H1 (cell line): ENCODE measurements around the gene KAZALD1. TPM values are rescaled to one million over a fixed set of nuclear protein-coding genes. Genes with fewer than 3 reads are reported as not detected.

Source experiments
- CTCF ChIA-PET: fragments of 300-600 bp; sonication (Branson Sonifier 250); formaldehyde crosslinking; loops from one replicate; lab custom pipeline; 2021; ENCODE audit not compliant: partially characterized antibody; lab: Charles Lee
- POLR2A ChIA-PET: fragments of 300-600 bp; sonication (Branson Sonifier 250); formaldehyde crosslinking; loops from one replicate; lab custom pipeline; 2021; ENCODE audit warnings: inconsistent platforms; ENCODE audit not compliant: partially characterized antibody; lab: Charles Lee
- DNase-seq, 2 experiments: peaks; one replicate each; pipeline versions ENCODE4 v3.0.0 to v3.0.0-alpha.2; 2010 to 2022; ENCODE audit warnings: low spot score in 2 of 2, low read depth in 1 of 2, mixed read lengths in 1 of 2
- FAIRE-seq: peaks from 2 replicates; lab custom pipeline; 2011; peaks lifted over from hg19 to GRCh38; lab: Jason Lieb, UNC
- H2AFZ ChIP-seq: 2 replicates; pipeline ENCODE4 v1.8.1; 2012; ENCODE audit warnings: low read length, inconsistent platforms
- H2AK5ac ChIP-seq: 2 replicates; pipeline ENCODE4 v1.6.1; 2013; ENCODE audit warnings: low read depth, low read length
- H2BK120ac ChIP-seq: replicated peaks from 2 replicates; pipeline ENCODE3; 2013; ENCODE audit warnings: low read depth, low read length, inconsistent platforms
- H2BK12ac ChIP-seq: 2 replicates; pipeline ENCODE4 v1.6.1; 2013; ENCODE audit warnings: low read depth, low read length
- H2BK15ac ChIP-seq: 2 replicates; pipeline ENCODE4 v1.6.1; 2013; ENCODE audit warnings: low read length
- H2BK20ac ChIP-seq: 2 replicates; pipeline ENCODE4 v1.6.1; 2013; ENCODE audit warnings: low read length
- H2BK5ac ChIP-seq: 2 replicates; pipeline ENCODE4 v1.6.1; 2013; ENCODE audit warnings: low read depth, low read length
- H3K14ac ChIP-seq: 2 replicates; pipeline ENCODE4 v1.6.1; 2013; ENCODE audit warnings: inconsistent platforms; ENCODE audit not compliant: insufficient read length
- H3K18ac ChIP-seq: 2 replicates; pipeline ENCODE4 v1.6.1; 2013; ENCODE audit warnings: low read length; ENCODE audit errors: extremely low read depth
- H3K23ac ChIP-seq: 2 replicates; pipeline ENCODE4 v1.6.1; 2013; ENCODE audit warnings: inconsistent platforms; ENCODE audit not compliant: insufficient read length
- H3K23me2 ChIP-seq: 2 replicates; pipeline ENCODE4 v1.6.1; 2013; ENCODE audit warnings: low read depth, low read length
- H3K27ac ChIP-seq: 2 replicates; pipeline ENCODE4 v1.6.1; 2011; ENCODE audit warnings: low read depth, low read length, inconsistent platforms
- H3K27me3 ChIP-seq, 4 experiments: replicated peaks in 1 of 4; 1 replicate in 1 of 4; 2 replicates in 3 of 4; pipeline versions ENCODE4 v1.6.1 to v1.8.1; 2011 to 2013; ENCODE audit warnings: low read length in 3 of 4, mild to moderate bottlenecking in 3 of 4, inconsistent platforms in 2 of 4, mixed read lengths in 2 of 4, moderate library complexity in 1 of 4; ENCODE audit not compliant: control insufficient read depth in 3 of 4, insufficient read depth in 3 of 4; ENCODE audit errors: extremely low read depth in 1 of 4
- H3K36me3 ChIP-seq, 4 experiments: 2 replicates each; pipeline versions ENCODE4 v1.6.1 to v1.8.1; 2011 to 2013; ENCODE audit warnings: mild to moderate bottlenecking in 4 of 4, low read length in 3 of 4, moderate library complexity in 2 of 4, control low read depth in 1 of 4, inconsistent platforms in 1 of 4; ENCODE audit not compliant: insufficient read depth in 4 of 4, control insufficient read depth in 2 of 4
- H3K4ac ChIP-seq: replicated peaks from 2 replicates; pipeline ENCODE3; 2013; ENCODE audit warnings: low read length, low read depth, mixed read lengths, inconsistent platforms; ENCODE audit not compliant: insufficient read length
- H3K4me1 ChIP-seq, 4 experiments: replicated peaks in 1 of 4; 1 replicate in 1 of 4; 2 replicates in 3 of 4; pipeline versions ENCODE4 v1.6.1 to v1.8.1; 2011 to 2013; ENCODE audit warnings: low read length in 3 of 4, inconsistent platforms in 2 of 4, mixed read lengths in 1 of 4; ENCODE audit not compliant: insufficient read depth in 4 of 4, control insufficient read depth in 3 of 4
- H3K4me2 ChIP-seq, 2 experiments: 2 replicates each; pipeline versions ENCODE4 v1.6.1 to v1.8.1; 2011 to 2013; ENCODE audit warnings: low read depth in 2 of 2, low read length in 2 of 2, control low read depth in 1 of 2, inconsistent platforms in 1 of 2, mild to moderate bottlenecking in 1 of 2; ENCODE audit not compliant: insufficient read depth in 1 of 2
- H3K4me3 ChIP-seq, 4 experiments: fragments of 200-600, 300-600 bp in 1 of 4; sonication (generic), shearing (Covaris generic), sonication (Bioruptor Twin) in 1 of 4; 2 replicates each; pipeline versions ENCODE4 v1.5.1 to v1.8.1; 2011 to 2016; ENCODE audit warnings: low read length in 4 of 4, low read depth in 3 of 4, control low read depth in 2 of 4, inconsistent platforms in 2 of 4, mild to moderate bottlenecking in 2 of 4, mixed read lengths in 1 of 4, moderate library complexity in 1 of 4; ENCODE audit not compliant: insufficient read depth in 2 of 4; ENCODE audit errors: extremely low read depth in 1 of 4
- H3K56ac ChIP-seq: replicated peaks from 2 replicates; pipeline ENCODE3; 2013; ENCODE audit warnings: low read depth, mild to moderate bottlenecking, mixed read lengths, low read length, inconsistent platforms; ENCODE audit not compliant: insufficient read length
- H3K79me1 ChIP-seq: 2 replicates; pipeline ENCODE4 v1.6.1; 2013; ENCODE audit warnings: low read depth, low read length, control low read depth
- H3K79me2 ChIP-seq, 2 experiments: 2 replicates each; pipeline versions ENCODE4 v1.6.1 to v1.8.1; 2012 to 2013; ENCODE audit warnings: low read length in 2 of 2, mild to moderate bottlenecking in 2 of 2, inconsistent platforms in 1 of 2; ENCODE audit not compliant: insufficient read depth in 2 of 2, control insufficient read depth in 1 of 2
- H3K9ac ChIP-seq, 4 experiments: replicated peaks in 1 of 4; 1 replicate in 1 of 4; 2 replicates in 3 of 4; pipeline versions ENCODE4 v1.6.1 to v1.8.1; 2011 to 2013; ENCODE audit warnings: low read depth in 3 of 4, low read length in 3 of 4, control low read depth in 2 of 4, mild to moderate bottlenecking in 2 of 4, moderate library complexity in 2 of 4, inconsistent platforms in 1 of 4; ENCODE audit errors: extremely low read depth in 1 of 4
- H3K9me3 ChIP-seq, 2 experiments: 2 replicates each; pipeline versions ENCODE4 v1.6.1 to v1.8.1; 2012 to 2013; ENCODE audit warnings: mild to moderate bottlenecking in 2 of 2, moderate library complexity in 2 of 2, control low read depth in 1 of 2, inconsistent platforms in 1 of 2, low read depth in 1 of 2, low read length in 1 of 2, mixed read lengths in 1 of 2; ENCODE audit not compliant: insufficient read depth in 2 of 2
- H4K20me1 ChIP-seq, 2 experiments: replicated peaks in 1 of 2; 2 replicates each; pipeline versions ENCODE3 to v1.8.1; 2011 to 2013; ENCODE audit warnings: inconsistent platforms in 2 of 2, low read length in 2 of 2, mild to moderate bottlenecking in 1 of 2; ENCODE audit not compliant: insufficient read depth in 2 of 2, control insufficient read depth in 1 of 2
- H4K5ac ChIP-seq: 2 replicates; pipeline ENCODE4 v1.6.1; 2013; ENCODE audit warnings: low read length, low read depth, mixed read lengths, inconsistent platforms; ENCODE audit not compliant: insufficient read length
- H4K8ac ChIP-seq: 2 replicates; pipeline ENCODE4 v1.8.0; 2013; ENCODE audit warnings: mild to moderate bottlenecking, moderate library complexity, low read length, inconsistent platforms; ENCODE audit not compliant: insufficient read depth; ENCODE audit errors: extremely low read depth
- H4K91ac ChIP-seq: replicated peaks from 2 replicates; pipeline ENCODE3; 2013; ENCODE audit warnings: low read length, mixed read lengths, inconsistent platforms; ENCODE audit not compliant: insufficient read length
- BACH1 ChIP-seq: IDR thresholded peaks from 2 replicates; pipeline ENCODE4 v1.6.1; 2012; ENCODE audit warnings: low read length, improper control_type of control experiment
- BRCA1 ChIP-seq: IDR thresholded peaks from 2 replicates; pipeline ENCODE4 v1.6.1; 2012; ENCODE audit warnings: low read depth, low read length, improper control_type of control experiment
- CBX8 ChIP-seq: fragments of 300-800, 300-1000 bp; sonication (generic); IDR thresholded peaks from 2 replicates; pipeline ENCODE4 v1.7.1; 2016; ENCODE audit warnings: low read depth, low read length, borderline replicate concordance
- EGR1 ChIP-seq: IDR thresholded peaks from 2 replicates; pipeline ENCODE4 v1.6.1; 2011; ENCODE audit warnings: low read depth, low read length, borderline replicate concordance
- FOSL1 ChIP-seq: IDR thresholded peaks from 2 replicates; pipeline ENCODE4 v1.6.1; 2011; ENCODE audit warnings: mild to moderate bottlenecking, low read depth, low read length, moderate library complexity; ENCODE audit not compliant: insufficient read depth
- HDAC6 ChIP-seq: IDR thresholded peaks from one replicate; pipeline ENCODE4 v1.7.1; 2012; ENCODE audit warnings: low read depth, mild to moderate bottlenecking, inconsistent platforms, low read length, moderate library complexity
- JUND ChIP-seq: IDR thresholded peaks from 2 replicates; pipeline ENCODE4 v1.6.1; 2011; ENCODE audit warnings: mild to moderate bottlenecking, improper control_type of control experiment, low read length
- NRF1 ChIP-seq: IDR thresholded peaks from 2 replicates; pipeline ENCODE4 v1.6.1; 2011; ENCODE audit warnings: mild to moderate bottlenecking, low read depth, low read length, improper control_type of control experiment
- PHF8 ChIP-seq: fragments of 200-600 bp; sonication (generic); conservative IDR thresholded peaks from 2 replicates; pipeline ENCODE4 v1.7.1; 2012; ENCODE audit warnings: low read depth, mild to moderate bottlenecking, inconsistent platforms, low read length, moderate library complexity
- POLR2A ChIP-seq, 2 experiments: IDR thresholded peaks; 1 replicate in 1 of 2; 2 replicates in 1 of 2; pipeline ENCODE4 v1.6.1; 2011; ENCODE audit warnings: low read depth in 2 of 2, low read length in 2 of 2, mild to moderate bottlenecking in 2 of 2; ENCODE audit errors: control extremely low read depth in 1 of 2
- RFX5 ChIP-seq: IDR thresholded peaks from 2 replicates; pipeline ENCODE4 v1.6.1; 2011; ENCODE audit warnings: low read depth, low read length, improper control_type of control experiment, borderline replicate concordance
- SIN3A ChIP-seq, 2 experiments: IDR thresholded peaks in 1 of 2; conservative IDR thresholded peaks in 1 of 2; 2 replicates each; pipeline ENCODE4 v1.6.1; 2011 to 2012; ENCODE audit warnings: low read length in 2 of 2, improper control_type of control experiment in 1 of 2, low read depth in 1 of 2, mild to moderate bottlenecking in 1 of 2
- WGBS, 2 experiments: shearing (Covaris generic) in 1 of 2; methylation state at CpG; one replicate each; pipeline versions ENCODE4 v1.1.6 to v1.1.7; 2013 to 2015; ENCODE audit warnings: low lambda C conversion rate in 2 of 2, mixed read lengths in 2 of 2, inconsistent platforms in 1 of 2, low coverage in 1 of 2, missing lambda C conversion rate in 1 of 2; ENCODE audit not compliant: insufficient replicate concordance in 2 of 2, insufficient coverage in 1 of 2, insufficient read length in 1 of 2; ENCODE audit errors: extremely low coverage in 1 of 2, missing lambda C conversion rate in 1 of 2; 5-methylcytosine and 5-hydroxymethylcytosine counted together
- polyA plus RNA-seq, 7 experiments: library from polyadenylated mRNA; depleted of rRNA in 3 of 7; stranded (reverse) in 5 of 7; unstranded in 2 of 7; fragments of >200 nt in 5 of 7; fragments of 200-250 nt in 2 of 7; gene quantifications; 1 replicate in 5 of 7; 2 replicates in 1 of 7; 4 replicates in 1 of 7; pipeline versions ENCODE4 v1.2.1 to v1.2.3, GENCODE V29; 2011 to 2013; ENCODE audit warnings: missing spikeins in 2 of 7, mixed read lengths in 2 of 7
- total RNA-seq: library from RNA; stranded (reverse); fragmentation: NEBNext Ultra II Directional; extraction: Animal tissue kit (Norgen Biotek cat#: 25700); gene quantifications from 2 replicates; pipeline ENCODE4 v1.2.1, GENCODE V29; 2021
- TF ChIP-seq, protein P1 (sequence below): IDR thresholded peaks from 2 replicates; pipeline ENCODE4 v1.6.1; 2012; ENCODE audit warnings: low read length, inconsistent platforms

KAZALD1 gene
- total and polyA plus RNA-seq, 2 of the 8 experiments (the other 6 are each of a cell fraction or from before 2014, with no cell fraction given) = 0.65 to 1.9 TPM

DNA sequence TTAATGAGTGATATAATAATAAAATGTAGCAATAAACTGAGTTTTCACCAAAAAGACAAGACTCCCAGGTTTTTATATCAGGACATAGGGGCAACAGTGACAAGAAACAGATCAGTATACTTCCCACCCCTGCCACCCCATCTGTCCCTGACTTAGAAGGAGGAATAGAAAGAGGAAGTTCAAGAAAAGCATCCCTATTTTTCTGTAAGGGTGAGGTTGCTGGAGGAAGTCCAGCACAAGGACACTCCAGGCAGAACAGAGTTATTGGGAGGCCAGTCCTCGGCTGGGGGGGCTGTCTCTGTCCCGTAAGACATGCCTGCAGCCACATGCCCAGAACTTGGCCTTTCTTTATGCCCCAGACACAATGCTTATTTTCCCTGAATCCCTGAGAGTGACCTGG, 52.9 kb downstream of the KAZALD1 start:
- H3K56ac ChIP-seq = no peak overlapping the region
- no peak overlapping the region for H2AFZ ChIP-seq
- no peak overlapping the region for H4K5ac ChIP-seq
- no peak overlapping the region for H3K14ac ChIP-seq
- DNase-seq (no peak), FAIRE-seq (no peak)
- H3K4me3 ChIP-seq = no peak overlapping the region
- H3K9me3 ChIP-seq = no peaks in the 10 kb centered on the region
- no peak overlapping the region for H2BK120ac ChIP-seq
- no peaks in the 10 kb centered on the region for H3K79me1 ChIP-seq
- peaks cover 11 to 23% (median 19%) of the 10 kb centered on the region in 4 experiments for H3K27me3 ChIP-seq
- no peak overlapping the region for H3K23ac ChIP-seq
- H4K91ac ChIP-seq = no peak overlapping the region
- no peak overlapping the region for H2BK5ac ChIP-seq
- no peak overlapping the region for H2BK20ac ChIP-seq
- H3K9ac ChIP-seq = no peak overlapping the region
- H3K18ac ChIP-seq = no peak overlapping the region; the same call in 1 of the 2 replicates
- H2AK5ac ChIP-seq = no peak overlapping the region
- ChIA-PET POLR2A (no interaction called here), CTCF (interaction anchor here (0.9 to 5.1 kb wide), 5 partner anchors 13 to 73 kb away, joined by 3 to 36 read pairs (median 3); no protein-coding TSS in a partner anchor)
- H2BK12ac ChIP-seq = no peak overlapping the region
- no peaks in the 10 kb centered on the region for H3K79me2 ChIP-seq
- H3K36me3 ChIP-seq = no peaks in the 10 kb centered on the region
- H4K20me1 ChIP-seq = peaks cover 0 to 3% of the 10 kb centered on the region in 2 experiments
- H3K23me2 ChIP-seq = no peaks in the 10 kb centered on the region
- H2BK15ac ChIP-seq = no peak overlapping the region
- H3K4me2 ChIP-seq = no peak overlapping the region
- no peak overlapping the region for H3K4ac ChIP-seq
- no peak overlapping the region for H3K27ac ChIP-seq
- H3K4me1 ChIP-seq = peaks cover 0 to 15% (median 4%) of the 10 kb centered on the region in 4 experiments; a peak in 6 of 7 replicates
- H4K8ac ChIP-seq = no peak overlapping the region
- WGBS, 2 experiments = 80% methylated on average over 2 of the region's 2 CpGs; no CpG with 5 or more reads in 1 of the 2 experiments
- TF ChIP-seq BACH1 (no peak), EGR1 (no peak), CBX8 (no peak), BRCA1 (no peak), SIN3A (conservative IDR thresholded peaks at IDR 0.05 in 1 of 2, IDR thresholded peaks at IDR 0.05 in 1 of 2; ENCODE audit: low read depth in 1 of 2, low read length in 2 of 2) (no peak), RFX5 (no peak), JUND (no peak), PHF8 (no peak), NRF1 (no peak), FOSL1 (no peak), POLR2A (IDR thresholded peaks at IDR 0.05; ENCODE audit: control extremely low read depth in 1 of 2, low read depth in 2 of 2, low read length in 2 of 2) (no peak), HDAC6 (no peak)
- TF ChIP-seq, protein P1, sequence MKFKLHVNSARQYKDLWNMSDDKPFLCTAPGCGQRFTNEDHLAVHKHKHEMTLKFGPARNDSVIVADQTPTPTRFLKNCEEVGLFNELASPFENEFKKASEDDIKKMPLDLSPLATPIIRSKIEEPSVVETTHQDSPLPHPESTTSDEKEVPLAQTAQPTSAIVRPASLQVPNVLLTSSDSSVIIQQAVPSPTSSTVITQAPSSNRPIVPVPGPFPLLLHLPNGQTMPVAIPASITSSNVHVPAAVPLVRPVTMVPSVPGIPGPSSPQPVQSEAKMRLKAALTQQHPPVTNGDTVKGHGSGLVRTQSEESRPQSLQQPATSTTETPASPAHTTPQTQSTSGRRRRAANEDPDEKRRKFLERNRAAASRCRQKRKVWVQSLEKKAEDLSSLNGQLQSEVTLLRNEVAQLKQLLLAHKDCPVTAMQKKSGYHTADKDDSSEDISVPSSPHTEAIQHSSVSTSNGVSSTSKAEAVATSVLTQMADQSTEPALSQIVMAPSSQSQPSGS = no peak
